IMR-90 (cell line): ENCODE data around the gene CHST8. TPM values are rescaled to one million over a fixed set of nuclear protein-coding genes. Genes with fewer than 3 reads are reported as not detected.
"Not testable (repeated sequence)": the region's sequence is repeated elsewhere in the genome, so short reads cannot be mapped to it uniquely, and the experiment has no call there.

Experiments used
- ATAC-seq: fragments of 200-7000 bp; cut with Tn5 transposase; 2 replicates; pipeline ENCODE4 v1.9.1; 2020; ENCODE audit warnings: low read depth, mild to moderate bottlenecking, moderate library complexity
- BruUV-seq: library from RNA; stranded (reverse); fragments of 400-500 nt; replicated peaks from 2 replicates; lab custom pipeline; 2021; lab: Mats Ljungman, UMichigan
- CTCF ChIA-PET: fragments of 300-600 bp; formaldehyde crosslinking; extraction: SDS; loops from one replicate; lab custom pipeline; 2021; ENCODE audit warnings: antibody characterized with exemption; lab: Yijun Ruan, JAX
- POLR2A ChIA-PET: fragments of 300-600 bp; sonication (Branson Sonifier 250); formaldehyde crosslinking; loops from one replicate; lab custom pipeline; 2022; ENCODE audit warnings: antibody characterized with exemption; ENCODE audit not compliant: unreplicated experiment; lab: Charles Lee
- DNase-seq: peaks from one replicate; pipeline ENCODE4 v3.0.0; 2013
- H2AFZ ChIP-seq: replicated peaks from 2 replicates; pipeline ENCODE3; 2013; ENCODE audit warnings: low read length, mild to moderate bottlenecking; ENCODE audit not compliant: poor library complexity
- H2AK5ac ChIP-seq: 2 replicates; pipeline ENCODE4 v1.6.1; 2013; ENCODE audit warnings: low read depth, low read length, inconsistent platforms
- H2AK9ac ChIP-seq: replicated peaks from 2 replicates; pipeline ENCODE3; 2013; ENCODE audit warnings: mild to moderate bottlenecking, low read depth, low read length, moderate library complexity; ENCODE audit not compliant: poor library complexity
- H2BK120ac ChIP-seq: 2 replicates; pipeline ENCODE4 v1.6.1; 2013; ENCODE audit warnings: low read depth, low read length, inconsistent platforms
- H2BK15ac ChIP-seq: 3 replicates; pipeline ENCODE4 v1.6.1; 2013; ENCODE audit warnings: low read depth, low read length, inconsistent platforms
- H2BK20ac ChIP-seq: 2 replicates; pipeline ENCODE4 v1.6.1; 2013; ENCODE audit warnings: low read depth, mild to moderate bottlenecking, inconsistent platforms, low read length, moderate library complexity
- H2BK5ac ChIP-seq: 2 replicates; pipeline ENCODE4 v1.6.1; 2013; ENCODE audit warnings: mild to moderate bottlenecking, low read depth, low read length, inconsistent platforms; ENCODE audit not compliant: poor library complexity, severe bottlenecking
- H3K14ac ChIP-seq: replicated peaks from 2 replicates; pipeline ENCODE4 v1.6.1; 2013; ENCODE audit warnings: low read depth, low read length, inconsistent platforms
- H3K18ac ChIP-seq: 2 replicates; pipeline ENCODE4 v1.6.1; 2013; ENCODE audit warnings: low read depth, low read length, control low read depth
- H3K23ac ChIP-seq: 2 replicates; pipeline ENCODE4 v1.6.1; 2013; ENCODE audit warnings: low read depth, low read length, inconsistent platforms
- H3K27ac ChIP-seq: 2 replicates; pipeline ENCODE4 v1.5.1; 2013; ENCODE audit warnings: mild to moderate bottlenecking, control low read depth, low read length; ENCODE audit not compliant: insufficient read depth
- H3K27me3 ChIP-seq: 2 replicates; pipeline ENCODE4 v1.6.1; 2013; ENCODE audit warnings: low read length; ENCODE audit not compliant: control insufficient read depth, insufficient read depth
- H3K36me3 ChIP-seq: 2 replicates; pipeline ENCODE4 v1.6.1; 2013; ENCODE audit warnings: low read length, mixed read lengths; ENCODE audit not compliant: control insufficient read depth, insufficient read depth
- H3K4ac ChIP-seq: 2 replicates; pipeline ENCODE4 v1.6.1; 2013; ENCODE audit warnings: low read depth, low read length, inconsistent platforms
- H3K4me1 ChIP-seq: 2 replicates; pipeline ENCODE4 v1.6.1; 2013; ENCODE audit warnings: low read length, mixed read lengths; ENCODE audit not compliant: control insufficient read depth, insufficient read depth
- H3K4me2 ChIP-seq: 2 replicates; pipeline ENCODE4 v1.6.1; 2013; ENCODE audit warnings: low read depth, mild to moderate bottlenecking, control low read depth, low read length, moderate library complexity
- H3K4me3 ChIP-seq: 2 replicates; pipeline ENCODE4 v1.5.1; 2013; ENCODE audit warnings: low read depth, mild to moderate bottlenecking, control low read depth, low read length, moderate library complexity; ENCODE audit not compliant: insufficient read depth
- H3K56ac ChIP-seq: 2 replicates; pipeline ENCODE4 v1.6.1; 2013; ENCODE audit warnings: low read length, inconsistent platforms; ENCODE audit not compliant: insufficient read depth; ENCODE audit errors: extremely low read depth
- H3K79me1 ChIP-seq, 2 experiments: 2 replicates each; pipeline ENCODE4 v1.6.1; 2013; ENCODE audit warnings: low read length in 2 of 2, inconsistent platforms in 1 of 2, low read depth in 1 of 2
- H3K9ac ChIP-seq: 2 replicates; pipeline ENCODE4 v1.6.1; 2013; ENCODE audit warnings: low read depth, low read length, control low read depth
- H3K9me1 ChIP-seq: 2 replicates; pipeline ENCODE4 v1.6.1; 2013; ENCODE audit warnings: low read length, inconsistent platforms; ENCODE audit not compliant: insufficient read depth
- H3K9me3 ChIP-seq: 2 replicates; pipeline ENCODE4 v1.6.1; 2013; ENCODE audit warnings: low read length; ENCODE audit not compliant: control insufficient read depth, insufficient read depth
- H4K20me1 ChIP-seq: 2 replicates; pipeline ENCODE4 v1.6.1; 2013; ENCODE audit warnings: low read length, inconsistent platforms; ENCODE audit not compliant: insufficient read depth
- H4K5ac ChIP-seq: 2 replicates; pipeline ENCODE4 v1.6.1; 2013; ENCODE audit warnings: mild to moderate bottlenecking, low read depth, low read length, control low read depth
- H4K8ac ChIP-seq, 2 experiments: 2 replicates each; pipeline ENCODE4 v1.6.1; 2013; ENCODE audit warnings: low read depth in 2 of 2, low read length in 2 of 2, control low read depth in 1 of 2, inconsistent platforms in 1 of 2
- H4K91ac ChIP-seq: 2 replicates; pipeline ENCODE4 v1.6.1; 2013; ENCODE audit warnings: low read depth, low read length, inconsistent platforms; ENCODE audit not compliant: insufficient read depth
- WGBS, 2 experiments: methylation state at CpG; one replicate each; pipeline versions ENCODE4 v1.1.5 to v1.1.7; 2013; ENCODE audit warnings: missing lambda C conversion rate in 2 of 2; ENCODE audit not compliant: insufficient read length in 1 of 2; ENCODE audit errors: extremely low coverage in 2 of 2; 5-methylcytosine and 5-hydroxymethylcytosine counted together
- dilution Hi-C: fragments of 300-500 bp; cut with HindIII; formaldehyde crosslinking; loops from one replicate; pipeline ENCODE4 v1.14.3; 2018; ENCODE audit warnings: low sequenced_read_pairs; ENCODE audit not compliant: unreplicated experiment
- in situ Hi-C: fragments of 300-500 bp; cut with MboI; formaldehyde crosslinking; loops from 3 replicates; pipeline ENCODE4 v1.14.3; 2019; ENCODE audit warnings: low sequenced_read_pairs, inconsistent platforms, mixed read lengths
- intact Hi-C: fragments of 100-400 bp; cut with micrococcal nuclease; formaldehyde crosslinking; loops from 2 replicates; pipeline ENCODE4 v1.10.0; 2022
- polyA plus RNA-seq, 3 experiments: library from polyadenylated mRNA; depleted of rRNA; stranded (reverse); fragments of >200 nt; gene quantifications; 2 replicates each; pipeline ENCODE4 v1.2.3, GENCODE V29; 2012; ENCODE audit warnings: low replicate concordance in 1 of 3
- total RNA-seq: library from RNA; depleted of rRNA; stranded (reverse); fragments of >200 nt; gene quantifications from 2 replicates; pipeline ENCODE4 v1.2.3, GENCODE V29; 2012

Gene CHST8
- total and polyA plus RNA-seq, 2 of the 4 experiments (the other 2 are of a cell fraction), result not detected

DNA sequence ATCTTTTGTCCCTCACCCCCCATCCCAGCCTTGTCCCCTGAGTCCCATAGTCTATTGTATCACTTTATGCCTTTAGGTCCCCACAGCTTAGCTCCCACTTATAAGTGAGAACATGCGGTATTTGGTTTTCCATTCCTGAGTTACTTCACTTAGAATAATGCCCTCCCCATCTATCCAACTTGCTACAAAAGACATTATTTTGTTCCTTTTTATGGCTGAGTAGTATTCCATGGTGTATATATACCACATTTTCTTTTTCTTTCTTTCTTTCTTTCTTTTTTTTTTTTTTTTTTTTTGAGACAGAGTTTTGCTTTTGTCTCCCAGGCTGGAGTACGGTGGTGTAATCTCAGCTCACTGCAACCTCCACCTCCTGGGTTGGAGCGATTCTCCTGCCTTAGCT, 73.8 kb downstream of the CHST8 start:
- CTCF ChIA-PET, DNase-seq, H4K20me1 ChIP-seq, H3K14ac ChIP-seq, H3K9me3 ChIP-seq, H2BK15ac ChIP-seq, intact Hi-C loops, H3K56ac ChIP-seq, H3K9ac ChIP-seq, H3K23ac ChIP-seq, BruUV-seq, H3K4me3 ChIP-seq, in situ Hi-C loops, H3K4ac ChIP-seq, POLR2A ChIA-PET, H3K36me3 ChIP-seq, H3K27ac ChIP-seq, H4K8ac ChIP-seq, ATAC-seq, H4K5ac ChIP-seq, H2AK9ac ChIP-seq, H2BK20ac ChIP-seq, H3K4me1 ChIP-seq, H4K91ac ChIP-seq, H2AK5ac ChIP-seq, H3K4me2 ChIP-seq, H3K27me3 ChIP-seq, H2BK120ac ChIP-seq, dilution Hi-C loops, H2BK5ac ChIP-seq, H3K18ac ChIP-seq, H2AFZ ChIP-seq, H3K9me1 ChIP-seq, H3K79me1 ChIP-seq: not testable (repeated sequence)
- no CpG with 5 or more reads among the region's 3 CpGs for WGBS, 2 experiments
